H1 (cell line): ENCODE data around the gene PLAU. TPM values are rescaled to one million over a fixed set of nuclear protein-coding genes. Genes with fewer than 3 reads are reported as not detected.
A peak's percentile ranks its signal among the peaks of the same experiment; 100 is the strongest.

Experiments used
- BACH1 ChIP-seq: IDR thresholded peaks from 2 replicates; pipeline ENCODE4 v1.6.1; 2012; ENCODE audit warnings: low read length, improper control_type of control experiment
- JUN ChIP-seq: IDR thresholded peaks from 2 replicates; pipeline ENCODE4 v1.6.1; 2011; ENCODE audit warnings: low read depth, mild to moderate bottlenecking, improper control_type of control experiment, low read length
- JUND ChIP-seq: IDR thresholded peaks from 2 replicates; pipeline ENCODE4 v1.6.1; 2011; ENCODE audit warnings: mild to moderate bottlenecking, improper control_type of control experiment, low read length
- KDM1A ChIP-seq: fragments of 200-600, 300-600 bp; sonication (generic); IDR thresholded peaks from 2 replicates; pipeline ENCODE4 v1.7.1; 2016; ENCODE audit warnings: mild to moderate bottlenecking, low read length, borderline replicate concordance
- MAFK ChIP-seq: IDR thresholded peaks from 2 replicates; pipeline ENCODE4 v1.6.1; 2012; ENCODE audit warnings: low read depth, mild to moderate bottlenecking, improper control_type of control experiment, low read length
- POLR2A ChIP-seq, 2 experiments: IDR thresholded peaks; 1 replicate in 1 of 2; 2 replicates in 1 of 2; pipeline ENCODE4 v1.6.1; 2011; ENCODE audit warnings: low read depth in 2 of 2, low read length in 2 of 2, mild to moderate bottlenecking in 2 of 2; ENCODE audit errors: control extremely low read depth in 1 of 2
- RAD21 ChIP-seq, 2 experiments: IDR thresholded peaks in 1 of 2; conservative IDR thresholded peaks in 1 of 2; 2 replicates each; pipeline ENCODE4 v1.6.1; 2011; ENCODE audit warnings: low read depth in 2 of 2, low read length in 2 of 2, improper control_type of control experiment in 1 of 2, inconsistent platforms in 1 of 2, mild to moderate bottlenecking in 1 of 2, moderate library complexity in 1 of 2
- RBBP5 ChIP-seq: IDR thresholded peaks from 2 replicates; pipeline ENCODE4 v1.7.1; 2012; ENCODE audit warnings: low read depth, mild to moderate bottlenecking, inconsistent platforms, low read length, moderate library complexity, borderline replicate concordance
- SAP30 ChIP-seq: fragments of 300-600 bp; sonication (generic); IDR thresholded peaks from 2 replicates; pipeline ENCODE4 v1.7.1; 2012; ENCODE audit warnings: low read length, moderate library complexity, mild to moderate bottlenecking, inconsistent platforms; ENCODE audit not compliant: insufficient read depth, insufficient replicate concordance
- SP1 ChIP-seq: IDR thresholded peaks from 2 replicates; pipeline ENCODE4 v1.6.1; 2011; ENCODE audit warnings: low read depth, low read length
- TAF1 ChIP-seq: IDR thresholded peaks from 2 replicates; pipeline ENCODE4 v1.6.1; 2011; ENCODE audit warnings: mild to moderate bottlenecking, low read depth, low read length
- TCF12 ChIP-seq: IDR thresholded peaks from 2 replicates; pipeline ENCODE4 v1.6.1; 2011; ENCODE audit warnings: low read depth, mild to moderate bottlenecking, low read length
- TEAD4 ChIP-seq: IDR thresholded peaks from 2 replicates; pipeline ENCODE4 v1.6.1; 2012; ENCODE audit warnings: low read depth, low read length, inconsistent platforms, mixed read lengths
- polyA plus RNA-seq, 7 experiments: library from polyadenylated mRNA; depleted of rRNA in 3 of 7; stranded (reverse) in 5 of 7; unstranded in 2 of 7; fragments of >200 nt in 5 of 7; fragments of 200-250 nt in 2 of 7; gene quantifications; 1 replicate in 5 of 7; 2 replicates in 1 of 7; 4 replicates in 1 of 7; pipeline versions ENCODE4 v1.2.1 to v1.2.3, GENCODE V29; 2011 to 2013; ENCODE audit warnings: missing spikeins in 2 of 7, mixed read lengths in 2 of 7
- total RNA-seq: library from RNA; stranded (reverse); fragmentation: NEBNext Ultra II Directional; extraction: Animal tissue kit (Norgen Biotek cat#: 25700); gene quantifications from 2 replicates; pipeline ENCODE4 v1.2.1, GENCODE V29; 2021

The PLAU gene
- total and polyA plus RNA-seq, 2 of the 8 experiments (the other 6 are each of a cell fraction or from before 2014, with no cell fraction given), result 16.2 to 26.1 TPM

DNA sequence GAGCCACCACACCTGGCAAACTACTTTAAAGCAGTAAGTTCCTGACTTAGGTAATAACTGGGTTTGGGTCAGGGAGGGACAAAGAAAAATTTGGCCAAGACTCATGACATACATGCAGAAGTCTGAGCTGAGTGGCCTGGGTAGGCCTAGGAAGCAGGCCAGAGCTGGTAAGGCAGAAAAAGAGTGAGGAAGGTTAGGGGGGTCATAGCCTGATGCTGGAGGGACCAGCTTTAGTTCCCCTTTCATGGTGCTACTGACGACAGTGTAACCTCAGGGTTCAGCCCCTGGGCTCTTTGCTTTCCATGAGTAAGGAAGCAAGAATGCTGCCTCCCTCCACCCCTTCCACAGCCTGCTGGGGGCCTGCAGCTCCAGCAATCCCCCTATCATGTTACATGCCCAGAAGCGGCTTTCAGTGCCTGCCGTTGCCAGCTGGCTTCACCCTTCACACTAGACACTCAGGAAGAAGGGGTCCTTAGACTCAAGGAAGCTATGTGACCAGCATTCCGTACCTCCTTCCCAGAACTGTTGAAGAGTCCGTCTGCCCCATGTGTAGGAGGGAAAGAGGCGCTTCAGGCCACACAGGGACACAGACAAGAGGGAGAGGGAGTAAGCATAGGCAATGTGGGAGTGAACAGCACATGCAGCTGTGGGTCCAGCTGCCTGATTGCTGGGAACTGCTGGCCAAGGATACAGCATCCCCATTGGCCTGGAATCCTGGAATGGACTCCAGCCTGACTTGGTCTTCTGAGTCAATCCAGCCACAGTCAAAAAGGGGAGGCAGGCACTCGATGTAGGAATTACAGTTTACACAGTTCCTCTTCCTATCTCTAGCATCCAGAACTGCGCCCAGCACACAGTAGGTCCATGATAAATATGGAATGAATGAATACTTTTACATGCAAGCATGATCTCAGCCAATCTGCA is 4.1 kb upstream of the PLAU start (continued):
- peak; percentile 77 for TF ChIP-seq JUN
- TF ChIP-seq TAF1, result no peak
- 0 out of 2 replicates have a peak, but pooled peaks have one; percentile 7 for TF ChIP-seq KDM1A
- TF ChIP-seq SP1, result 0 out of 2 replicates have a peak, but pooled peaks have one; percentile 61
- TF ChIP-seq BACH1, result no peak
- TF ChIP-seq RAD21 (IDR thresholded peaks at IDR 0.05 in 1 of 2, conservative IDR thresholded peaks at IDR 0.05 in 1 of 2; ENCODE audit: low read depth in 2 of 2, low read length in 2 of 2), result 0 out of 4 replicates have a peak, but pooled peaks of 1 of the 2 experiments have one; percentile 13
- peak; percentile 90 for TF ChIP-seq JUND
- TF ChIP-seq POLR2A (IDR thresholded peaks at IDR 0.05; ENCODE audit: control extremely low read depth in 1 of 2, low read depth in 2 of 2, low read length in 2 of 2), result peak; percentile 42 to 76
- no peak for TF ChIP-seq TCF12
- no peak for TF ChIP-seq MAFK
- peak; percentile 82; the same call in 1 of the 2 replicates for TF ChIP-seq RBBP5
- peak; percentile 27 for TF ChIP-seq SAP30
- peak; percentile 89 for TF ChIP-seq TEAD4
